Measurements from ENCODE around the gene HYOU1.
"Not testable (repeated sequence)": the region's sequence is repeated elsewhere in the genome, so short reads cannot be mapped to it uniquely, and the experiment has no call there.

The HYOU1 gene

DNA sequence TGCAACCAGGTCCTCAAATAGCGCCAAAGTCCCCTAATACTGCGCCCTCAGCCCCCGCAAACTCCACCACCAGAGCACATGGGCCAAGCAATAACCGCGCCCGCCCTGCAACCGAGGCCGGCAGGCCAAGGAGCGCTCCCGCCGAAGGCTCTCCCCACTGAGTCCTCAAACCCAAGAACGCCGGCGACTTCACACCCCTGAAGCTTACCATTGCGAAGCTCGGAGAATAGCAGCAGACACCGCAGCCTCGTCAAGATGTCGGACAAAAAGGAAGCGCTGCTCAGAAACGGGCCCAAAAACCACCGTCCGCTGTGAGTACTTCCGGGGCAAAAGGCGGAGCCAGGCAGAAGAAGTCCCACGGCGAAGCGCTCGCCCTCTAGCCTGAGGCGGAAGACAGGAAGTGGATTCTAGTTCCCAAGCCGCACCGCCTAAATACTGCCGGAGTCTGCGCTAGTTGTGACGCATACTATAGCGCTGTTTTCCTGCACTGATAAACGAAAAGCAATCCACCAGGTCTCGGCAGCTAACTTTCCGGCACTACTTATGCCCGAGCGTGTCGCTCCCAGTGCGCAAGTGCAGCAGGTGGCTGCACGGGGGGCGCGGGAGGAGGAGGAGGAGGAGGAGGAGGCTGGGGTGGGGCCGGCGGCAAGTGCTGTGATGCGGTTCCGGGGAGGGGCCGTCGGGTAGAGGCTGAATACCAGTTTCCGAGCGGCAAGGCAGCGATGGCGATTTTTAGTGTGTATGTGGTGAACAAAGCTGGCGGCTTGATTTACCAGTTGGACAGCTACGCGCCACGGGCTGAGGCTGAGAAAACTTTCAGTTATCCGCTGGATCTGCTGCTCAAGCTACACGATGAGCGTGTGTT is 38.7 kb downstream of the HYOU1 start, which contains the start of the genes RPS25 and TRAPPC4:
Gene RPS25 (minus strand): TSS at position 270 of the 865 bp plus-strand sequence. CDS start 59 bp downstream, at position 211.
Gene TRAPPC4 (plus strand): TSS at position 693 of the 865 bp plus-strand sequence. CDS start 30 bp downstream, at position 723.
- peak; percentile 99 for DNase-seq

DNA sequence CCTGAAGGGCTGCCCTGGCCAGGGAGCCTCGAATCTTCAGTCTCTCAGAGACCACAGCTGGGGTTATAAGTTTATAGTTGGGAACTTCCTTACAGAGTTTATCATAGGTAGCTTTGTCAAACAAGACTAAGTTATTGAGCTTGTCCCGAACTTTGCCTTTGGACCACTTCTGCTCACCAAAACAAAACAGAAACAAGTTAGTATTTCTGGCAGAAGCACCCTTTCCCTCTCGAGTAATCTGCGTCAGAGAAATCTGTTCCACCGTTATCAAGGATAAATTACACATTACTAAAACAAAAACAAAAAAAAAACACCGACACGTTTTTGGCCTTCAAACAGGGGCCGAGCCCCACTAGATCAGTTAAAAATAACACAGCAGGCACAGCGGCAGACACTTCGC is 39.6 kb downstream of the HYOU1 start:
- DNase-seq = not testable (repeated sequence)

DNA sequence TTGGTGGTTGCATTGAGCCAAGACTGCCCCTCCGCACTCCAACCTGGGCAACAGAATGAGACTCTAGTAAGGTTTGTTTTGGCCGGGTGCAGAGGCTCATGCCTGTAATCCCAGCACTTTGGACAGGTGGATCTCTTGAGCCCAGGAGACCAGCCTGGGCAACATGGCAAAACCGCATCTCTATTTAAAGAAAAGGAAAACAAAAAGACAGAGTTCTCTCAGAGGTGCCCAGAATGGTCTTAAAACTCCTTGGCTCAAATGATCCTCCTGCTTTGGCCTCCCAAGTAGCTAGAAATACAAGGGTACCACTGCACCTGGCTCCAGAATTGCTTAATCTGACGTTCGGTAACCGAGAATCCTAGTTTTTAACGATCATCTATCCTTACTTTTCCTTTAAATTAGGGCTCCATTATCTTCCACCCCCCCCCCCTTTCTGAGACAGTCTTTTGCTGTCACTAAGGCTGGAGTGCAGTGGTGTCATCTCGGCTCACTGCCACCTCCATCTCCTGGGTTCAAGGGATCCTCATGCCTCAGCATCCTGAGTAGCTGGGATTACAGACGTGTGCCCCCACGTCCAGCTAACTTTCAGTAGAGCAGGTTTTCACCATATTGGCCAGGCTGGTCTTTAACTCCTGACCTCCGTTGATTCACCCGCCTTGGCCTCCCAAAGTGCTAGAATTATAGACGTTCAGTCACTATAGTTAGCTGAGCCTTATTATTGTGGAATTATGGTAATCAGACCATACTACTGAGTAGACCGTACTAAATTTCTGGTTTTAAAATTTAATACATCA is 40.6 kb downstream of the HYOU1 start:
- DNase-seq = no peak

DNA sequence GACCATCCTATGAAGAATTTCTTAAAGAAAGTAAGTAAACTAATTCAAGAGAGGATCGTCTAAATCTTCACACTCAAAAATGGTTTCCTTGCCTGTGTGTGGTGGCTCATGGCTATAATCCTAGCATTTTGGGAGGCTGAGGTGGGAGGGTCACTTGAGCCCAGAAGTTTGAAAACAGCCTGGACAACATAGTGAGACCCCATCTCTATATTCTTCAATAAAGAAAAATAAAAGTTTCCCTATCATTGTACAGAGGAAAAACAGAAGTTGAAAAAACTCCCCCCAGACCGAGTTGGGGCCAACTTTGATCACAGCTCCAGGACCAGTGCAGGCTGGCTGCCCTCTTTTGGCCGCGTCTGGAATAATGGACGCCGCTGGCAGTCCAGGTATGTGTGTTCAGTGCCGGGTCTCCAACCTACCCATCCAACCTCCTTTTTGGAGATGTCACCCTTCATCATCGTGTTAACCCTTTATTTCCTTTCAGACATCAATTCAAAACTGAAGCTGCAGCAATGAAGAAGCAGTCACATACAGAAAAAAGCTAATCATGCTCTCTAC is 41.9 kb downstream of the HYOU1 start:
- no peak for DNase-seq

DNA sequence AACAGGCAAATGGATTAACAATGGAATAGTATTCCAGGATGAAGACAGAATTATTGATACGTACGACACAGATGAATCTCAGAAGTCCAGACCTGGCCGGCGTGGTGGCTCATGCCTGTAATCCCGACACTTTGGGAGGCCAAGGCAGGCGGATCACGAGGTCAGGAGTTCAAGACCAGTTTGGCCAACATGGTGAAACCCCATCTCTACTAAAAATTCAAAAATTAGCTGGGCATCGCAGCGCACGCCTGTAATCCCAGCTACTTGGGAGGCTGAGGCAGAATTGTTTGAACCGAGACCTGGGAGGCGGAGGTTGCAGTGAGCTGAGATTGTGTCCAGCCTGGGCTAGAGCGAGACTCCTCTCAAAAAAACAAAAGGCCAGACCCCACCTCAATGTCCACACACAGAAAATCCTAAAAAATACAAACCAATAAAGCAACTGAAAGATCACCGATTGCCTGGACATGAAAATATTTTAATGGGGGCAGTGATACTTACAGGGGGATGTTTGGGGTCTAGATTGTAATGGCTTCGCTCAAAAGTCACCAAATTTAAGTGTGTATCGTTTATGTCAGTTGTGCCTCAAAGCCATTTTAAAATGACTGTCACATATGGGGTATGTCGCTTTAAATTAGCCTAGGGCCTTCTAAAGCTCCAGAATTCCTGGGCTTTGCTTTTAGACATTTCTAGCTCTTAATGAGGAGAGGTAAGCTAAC is 42.6 kb downstream of the HYOU1 start:
- DNase-seq = no peak

DNA sequence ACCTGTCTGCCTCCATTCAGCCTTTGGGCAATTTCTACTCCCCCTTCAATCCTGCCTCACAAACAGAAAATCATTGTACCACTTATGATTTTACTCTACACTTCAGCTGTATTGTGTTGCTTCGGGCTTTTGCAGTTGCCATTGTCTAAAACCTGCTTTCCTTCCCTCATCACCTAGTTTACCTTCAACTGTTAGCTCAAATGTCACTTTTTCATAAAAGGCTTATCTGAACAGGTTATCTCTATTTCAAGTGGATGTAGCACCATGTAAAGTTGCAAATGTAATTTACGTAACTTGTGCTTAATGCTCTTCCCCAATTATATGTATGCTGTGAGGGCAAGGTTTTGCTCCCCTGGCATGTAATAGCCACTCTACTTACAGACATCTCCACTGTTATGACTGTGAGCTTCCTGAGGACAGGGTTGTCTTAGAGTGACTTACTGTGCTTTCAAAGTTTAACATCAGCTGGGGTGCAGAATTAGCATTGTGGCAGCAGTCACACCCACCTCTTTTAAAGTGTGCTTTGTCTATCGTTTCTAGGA is 44.3 kb downstream of the HYOU1 start:
- DNase-seq = no peak

DNA sequence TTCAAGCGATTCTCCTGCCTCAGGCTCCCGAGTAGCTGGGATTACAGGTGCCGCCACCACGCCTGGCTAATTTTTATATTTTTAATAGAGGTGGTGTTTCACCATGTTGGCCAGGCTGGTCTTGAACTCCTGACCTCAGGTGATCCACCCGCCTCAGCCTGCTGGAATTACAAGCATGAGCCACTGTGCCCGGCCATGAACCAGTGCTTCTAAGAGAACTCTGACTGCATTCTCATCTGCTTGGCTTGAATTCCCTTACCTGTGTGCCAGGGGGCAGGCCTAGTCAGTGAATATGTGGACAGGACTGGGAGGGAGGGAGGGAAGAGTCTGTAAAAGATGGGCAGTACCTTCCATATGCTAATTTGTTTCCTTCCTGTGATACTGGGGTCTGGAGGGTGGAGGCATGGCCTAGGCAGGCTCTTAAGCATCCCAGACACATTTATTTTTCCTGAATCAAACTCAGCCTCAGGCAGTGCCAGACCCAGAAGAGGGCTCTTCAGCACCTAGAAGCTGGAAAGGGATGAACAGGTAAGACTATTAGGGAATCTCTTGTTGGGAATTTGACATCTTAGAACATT is 45.4 kb downstream of the HYOU1 start:
- no peak for DNase-seq

DNA sequence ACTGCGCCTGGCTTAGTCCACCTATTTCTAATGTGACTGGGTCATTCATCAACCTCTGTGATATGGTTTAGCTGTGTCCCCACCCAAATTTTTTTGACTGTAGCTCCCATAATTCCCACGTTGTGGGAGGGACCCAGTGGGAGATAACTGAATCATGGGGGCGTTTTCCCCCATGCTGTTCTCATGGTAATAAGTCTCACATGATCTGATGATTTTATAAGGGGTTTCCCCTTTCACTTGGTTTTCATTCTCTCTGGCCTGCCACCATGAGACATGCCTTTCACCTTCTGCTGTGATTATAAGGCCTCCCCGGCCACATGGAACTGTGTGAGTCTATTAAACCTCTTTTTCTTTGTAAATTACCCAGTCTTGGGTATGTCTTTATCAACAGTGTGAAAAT is 50.3 kb downstream of the HYOU1 start:
- DNase-seq = no peak

DNA sequence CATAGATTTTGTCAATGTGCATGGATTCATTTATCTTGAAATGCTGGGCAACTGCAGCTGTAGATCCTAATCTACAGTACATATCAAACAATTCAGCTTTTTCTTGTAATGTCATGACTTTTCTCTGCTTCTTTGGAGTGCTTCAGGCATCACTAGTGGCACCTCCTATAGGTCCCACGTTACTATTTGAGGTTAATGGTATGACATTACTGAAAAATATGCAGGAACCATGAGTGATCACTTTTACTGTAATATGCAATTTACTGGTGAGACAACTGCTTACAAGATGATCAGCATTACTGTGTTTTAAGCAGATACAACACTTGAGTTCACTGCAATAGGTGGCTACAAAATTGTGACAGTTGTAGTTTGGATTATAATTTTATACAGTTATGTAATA is 56.1 kb downstream of the HYOU1 start:
- no peak for DNase-seq

DNA sequence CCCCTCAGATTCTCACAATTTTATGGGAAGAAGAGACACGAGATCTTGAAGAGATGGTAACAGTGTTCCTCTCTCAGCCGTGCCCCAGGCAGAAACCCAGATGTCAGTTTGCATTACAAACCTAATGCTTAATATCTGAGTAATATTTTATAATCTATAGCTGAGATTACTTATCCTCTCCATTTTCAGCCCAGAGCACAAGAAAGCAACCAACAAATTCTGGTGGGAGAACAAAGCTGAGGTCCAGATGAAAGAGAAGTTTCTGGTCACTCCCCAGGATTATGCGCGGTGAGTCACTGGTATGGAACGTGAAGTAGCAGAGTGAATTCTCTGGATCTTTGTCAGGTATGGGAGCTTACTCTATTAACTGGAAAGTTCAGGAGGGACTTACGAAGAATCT is 58.2 kb downstream of the HYOU1 start:
- DNase-seq = no peak

DNA sequence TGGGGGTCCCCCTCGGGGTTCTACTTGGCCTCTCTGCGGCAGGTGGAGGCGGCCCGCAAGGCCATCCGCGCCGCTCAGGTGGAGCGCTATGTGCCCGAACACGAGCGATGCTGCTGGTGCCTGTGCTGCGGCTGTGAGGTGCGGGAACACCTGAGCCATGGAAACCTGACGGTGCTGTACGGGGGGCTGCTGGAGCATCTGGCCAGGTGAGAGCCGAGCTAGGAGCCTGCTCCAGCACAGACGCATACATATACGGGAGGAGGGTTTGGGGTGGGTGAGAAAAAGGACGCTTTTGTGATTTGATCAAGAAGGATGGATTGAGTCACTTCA is 58.7 kb downstream of the HYOU1 start:
- DNase-seq = no peak

DNA sequence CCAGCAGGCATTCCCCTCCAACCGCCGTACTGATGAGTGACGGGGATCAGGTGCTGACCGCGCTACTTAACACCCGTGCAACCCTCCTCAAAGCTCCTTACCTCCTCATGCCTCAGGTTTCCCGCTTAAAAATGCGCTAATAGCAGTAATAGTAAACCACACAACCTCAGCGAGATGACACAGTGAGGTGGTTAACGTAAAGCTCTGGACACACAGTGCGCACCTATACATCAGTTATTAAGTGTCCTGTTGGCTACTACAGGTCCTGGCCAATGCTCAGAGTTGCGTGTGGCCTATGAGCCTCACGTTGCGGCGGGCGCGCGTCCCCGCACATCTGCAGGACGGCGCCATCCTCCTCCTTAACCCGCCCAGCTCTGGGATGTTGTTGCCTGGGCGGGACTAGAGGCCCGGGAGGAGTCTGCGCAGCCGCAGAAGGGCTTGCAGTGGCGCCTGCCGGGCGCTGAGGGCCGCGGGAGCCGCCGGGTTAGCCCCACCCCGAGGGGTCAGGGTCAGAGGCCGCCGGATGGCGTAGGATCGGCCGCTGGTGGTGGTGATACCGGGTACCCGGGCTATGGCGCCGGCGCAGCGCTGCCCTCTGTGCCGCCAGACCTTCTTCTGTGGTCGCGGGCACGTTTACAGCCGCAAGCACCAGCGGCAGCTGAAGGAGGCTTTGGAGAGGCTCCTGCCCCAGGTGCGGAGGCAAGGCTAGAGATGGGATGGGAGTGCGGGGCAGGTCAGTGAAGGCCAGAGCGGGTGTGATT is 59.2 kb downstream of the HYOU1 start, which contains the start of gene CENATAC:
Gene CENATAC (plus strand): TSS at position 512 of the 761 bp plus-strand sequence. CDS start 60 bp downstream, at position 572.
- DNase-seq = peak; percentile 98

DNA sequence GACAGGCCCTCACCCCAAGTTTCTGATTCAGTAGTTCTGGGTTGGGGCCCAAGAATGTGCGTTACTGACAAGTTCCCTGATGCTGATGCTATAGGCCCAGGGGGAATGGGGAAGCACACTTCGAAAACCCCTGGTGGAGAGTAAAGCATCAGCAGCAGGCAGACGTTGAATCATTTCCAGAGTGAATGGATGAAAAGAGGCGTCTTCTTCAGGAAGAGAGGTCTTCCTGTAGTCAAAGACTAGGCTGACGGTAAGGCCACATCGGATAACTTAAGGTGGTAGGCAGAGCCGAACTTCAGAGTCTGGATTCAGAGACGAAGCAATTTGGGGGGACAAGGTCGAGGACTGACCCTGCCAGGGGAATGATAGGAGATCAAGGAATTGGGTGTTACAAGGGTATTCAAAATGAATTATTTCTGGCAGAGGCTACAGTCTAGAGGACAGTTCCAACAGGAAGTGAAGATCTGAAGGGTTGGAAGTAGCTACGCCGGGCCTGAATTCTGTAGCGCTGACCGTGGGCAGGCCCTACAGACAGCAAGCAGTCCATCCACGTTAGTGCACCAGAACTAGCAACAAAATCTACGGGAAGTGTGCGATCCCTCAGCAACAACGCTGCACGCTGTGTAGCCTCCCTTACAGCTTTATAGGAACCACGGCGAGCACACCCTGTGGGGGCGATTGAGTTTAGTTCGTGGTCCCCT is 59.9 kb downstream of the HYOU1 start:
- peak; percentile 84 for DNase-seq

Measured in hematopoietic multipotent progenitor cell treated with erythropoietin and hydrocortisone succinate and interleukin-3 and kit ligand, for 4 days (in vitro differentiated cells).